Neuronal stem cell (in vitro differentiated cells): ENCODE measurements around the gene DTNB.
A peak's percentile ranks its signal among the peaks of the same experiment; 100 is the strongest.

Experiments used
- DNase-seq: peaks from one replicate; pipeline ENCODE4 v3.0.0-alpha.2; 2013; ENCODE audit warnings: low spot score
- H2AFZ ChIP-seq: one replicate; pipeline ENCODE4 v1.6.1; 2013; ENCODE audit warnings: mild to moderate bottlenecking, low read length, inconsistent platforms
- H2AK5ac ChIP-seq: 2 replicates; pipeline ENCODE4 v1.6.1; 2013; ENCODE audit warnings: low read depth, mild to moderate bottlenecking, inconsistent platforms, low read length, moderate library complexity, mixed read lengths
- H2BK120ac ChIP-seq: 2 replicates; pipeline ENCODE4 v1.6.1; 2013; ENCODE audit warnings: low read depth, mild to moderate bottlenecking, inconsistent platforms, low read length, moderate library complexity, mixed read lengths
- H2BK12ac ChIP-seq: one replicate; pipeline ENCODE4 v1.6.1; 2013; ENCODE audit warnings: low read length, inconsistent platforms
- H2BK15ac ChIP-seq: 2 replicates; pipeline ENCODE4 v1.6.1; 2013; ENCODE audit warnings: mild to moderate bottlenecking, low read length, inconsistent platforms, mixed read lengths
- H2BK5ac ChIP-seq: one replicate; pipeline ENCODE4 v1.6.1; 2013; ENCODE audit warnings: inconsistent platforms, mild to moderate bottlenecking, low read length, moderate library complexity
- H3K14ac ChIP-seq: one replicate; pipeline ENCODE4 v1.6.1; 2013; ENCODE audit warnings: low read length, inconsistent platforms
- H3K18ac ChIP-seq: 2 replicates; pipeline ENCODE4 v1.6.1; 2013; ENCODE audit warnings: low read length, inconsistent platforms
- H3K23ac ChIP-seq: 2 replicates; pipeline ENCODE4 v1.6.1; 2013; ENCODE audit warnings: low read depth, mild to moderate bottlenecking, mixed read lengths, low read length, inconsistent platforms; ENCODE audit not compliant: poor library complexity
- H3K27ac ChIP-seq: replicated peaks from 3 replicates; pipeline ENCODE4 v1.5.1; 2013; ENCODE audit warnings: low read length, inconsistent platforms
- H3K27me3 ChIP-seq, 3 experiments: 2 replicates each; pipeline ENCODE4 v1.6.1; 2013; ENCODE audit warnings: low read length in 3 of 3, mild to moderate bottlenecking in 2 of 3, inconsistent platforms in 1 of 3, low read depth in 1 of 3, mixed read lengths in 1 of 3, moderate library complexity in 1 of 3; ENCODE audit not compliant: control insufficient read depth in 3 of 3, insufficient read depth in 3 of 3
- H3K36me3 ChIP-seq, 2 donors: replicated peaks in 1 of 2; 2 replicates each; pipeline ENCODE4 v1.6.1; 2013; ENCODE audit warnings: low read length in 2 of 2; ENCODE audit not compliant: control insufficient read depth in 2 of 2, insufficient read depth in 2 of 2
- H3K4ac ChIP-seq: 2 replicates; pipeline ENCODE4 v1.6.1; 2013; ENCODE audit warnings: inconsistent platforms, mild to moderate bottlenecking, low read length, moderate library complexity
- H3K4me1 ChIP-seq, 2 donors: 1 replicate in 1 of 2; 2 replicates in 1 of 2; pipeline ENCODE4 v1.6.1; 2013; ENCODE audit warnings: low read length in 2 of 2, low read depth in 1 of 2; ENCODE audit not compliant: control insufficient read depth in 2 of 2, insufficient read depth in 1 of 2
- H3K4me2 ChIP-seq: one replicate; pipeline ENCODE4 v1.6.1; 2013; ENCODE audit warnings: mild to moderate bottlenecking, low read length, inconsistent platforms; ENCODE audit not compliant: insufficient read depth, poor library complexity, severe bottlenecking
- H3K4me3 ChIP-seq, 2 donors: 2 replicates each; pipeline ENCODE4 v1.5.1; 2013; ENCODE audit warnings: low read length in 2 of 2, mild to moderate bottlenecking in 2 of 2, inconsistent platforms in 1 of 2, moderate library complexity in 1 of 2
- H3K79me1 ChIP-seq: one replicate; pipeline ENCODE4 v1.6.1; 2013; ENCODE audit warnings: low read depth, mild to moderate bottlenecking, inconsistent platforms, low read length, moderate library complexity
- H3K9ac ChIP-seq: one replicate; pipeline ENCODE4 v1.6.1; 2013; ENCODE audit warnings: mild to moderate bottlenecking, low read depth, low read length, inconsistent platforms; ENCODE audit not compliant: poor library complexity
- H3K9me3 ChIP-seq, 2 donors: replicated peaks in 1 of 2; 2 replicates each; pipeline versions ENCODE3 to v1.6.1; 2013; ENCODE audit warnings: low read length in 2 of 2, mild to moderate bottlenecking in 2 of 2, inconsistent platforms in 1 of 2, low read depth in 1 of 2, mixed read lengths in 1 of 2, moderate library complexity in 1 of 2; ENCODE audit not compliant: control insufficient read depth in 2 of 2, insufficient read depth in 1 of 2
- H4K8ac ChIP-seq: one replicate; pipeline ENCODE4 v1.6.1; 2013; ENCODE audit warnings: low read depth, mild to moderate bottlenecking, inconsistent platforms, low read length, moderate library complexity
- H4K91ac ChIP-seq: one replicate; pipeline ENCODE4 v1.6.1; 2013; ENCODE audit warnings: low read length, low read depth, mild to moderate bottlenecking, inconsistent platforms; ENCODE audit not compliant: poor library complexity
- WGBS, 2 donors: extraction: QIAGEN DNeasy Blood & Tissue Kit; methylation state at CpG; one replicate each; pipeline ENCODE4 v1.1.7; 2013; ENCODE audit warnings: missing lambda C conversion rate in 2 of 2, mixed read lengths in 1 of 2; ENCODE audit not compliant: insufficient read length in 2 of 2, insufficient replicate concordance in 1 of 2; ENCODE audit errors: extremely low coverage in 2 of 2; 5-methylcytosine and 5-hydroxymethylcytosine counted together

Gene DTNB

DNA sequence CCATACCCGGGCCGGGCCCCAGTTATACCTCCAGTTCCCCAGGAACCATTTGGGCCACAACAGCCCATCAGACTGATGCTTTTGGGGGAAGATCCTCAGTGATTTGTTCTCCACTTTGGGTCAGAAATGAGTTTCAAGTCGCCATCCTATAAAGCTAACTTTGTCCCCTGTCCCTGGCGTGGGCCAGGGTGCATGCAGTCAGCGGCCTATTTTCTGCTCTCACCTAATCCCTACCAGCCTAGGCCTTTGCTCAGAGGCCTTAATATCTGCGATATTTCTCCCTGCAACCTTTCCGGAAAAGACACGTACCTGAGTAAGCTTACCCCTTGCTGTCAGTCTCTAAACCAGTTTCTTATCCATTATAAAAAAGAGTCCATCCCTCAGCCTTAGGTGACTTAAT is 338.9 kb downstream of the DTNB start:
- Histone ChIP-seq H2BK120ac (no peak overlapping the region), H3K4ac (no peak overlapping the region), H2AK5ac (no peak overlapping the region), H2BK15ac (no peak overlapping the region), H3K36me3 (no peaks in the 10 kb centered on the region), H3K9me3 (no peaks in the 10 kb centered on the region), H3K27ac (no peak overlapping the region), H3K4me1 (peaks cover 0 to 5% of the 10 kb centered on the region in 2 donors), H3K79me1 (no peaks in the 10 kb centered on the region), H2BK12ac (no peak overlapping the region), H2AFZ (no peak overlapping the region), H2BK5ac (no peak overlapping the region), H3K14ac (no peak overlapping the region), H3K9ac (no peak overlapping the region), H3K18ac (no peak overlapping the region), H3K4me2 (no peak overlapping the region), H4K8ac (no peak overlapping the region), H4K91ac (no peak overlapping the region), H3K4me3 (no peak overlapping the region), H3K23ac (no peak overlapping the region), H3K27me3 (peaks cover 0 to 19% (median 17%) of the 10 kb centered on the region in 3 experiments)
- no CpG with 5 or more reads among the region's 8 CpGs for WGBS, 2 donors
- no peak for DNase-seq

DNA sequence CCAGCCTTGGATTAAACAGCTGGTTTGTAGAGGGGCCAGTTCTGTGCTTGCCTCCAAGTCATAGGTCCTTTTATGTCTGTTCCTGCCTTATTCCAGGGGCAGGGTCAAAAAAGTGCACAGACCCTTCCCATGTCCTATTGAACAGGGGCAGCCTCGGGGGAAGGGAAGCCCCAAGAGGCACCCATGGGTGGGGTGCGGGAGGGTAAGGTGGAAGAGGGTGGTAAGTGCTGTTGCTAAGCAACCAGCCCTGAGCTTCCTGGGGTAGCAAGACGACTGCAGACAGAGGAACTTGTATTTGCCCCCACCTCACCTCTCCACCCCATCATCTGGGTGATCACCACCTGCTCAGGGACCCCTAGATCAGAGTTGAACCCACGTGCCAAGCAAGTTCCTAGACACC is 339.4 kb downstream of the DTNB start:
- H3K4me2 ChIP-seq = no peak overlapping the region
- no peak overlapping the region for H3K27ac ChIP-seq
- no peak overlapping the region for H4K91ac ChIP-seq
- no peaks in the 10 kb centered on the region for H3K79me1 ChIP-seq
- H3K9me3 ChIP-seq = no peaks in the 10 kb centered on the region
- H2BK15ac ChIP-seq = no peak overlapping the region
- H3K4ac ChIP-seq = no peak overlapping the region
- H3K9ac ChIP-seq = no peak overlapping the region
- H4K8ac ChIP-seq = no peak overlapping the region
- H3K4me1 ChIP-seq = peaks cover 0 to 5% of the 10 kb centered on the region in 2 donors
- H2AK5ac ChIP-seq = no peak overlapping the region
- no peak overlapping the region for H2BK12ac ChIP-seq
- no peaks in the 10 kb centered on the region for H3K36me3 ChIP-seq
- WGBS, 2 donors = no CpG with 5 or more reads among the region's 4 CpGs
- H3K18ac ChIP-seq = no peak overlapping the region
- no peak for DNase-seq
- H2AFZ ChIP-seq = no peak overlapping the region
- no peak overlapping the region for H2BK5ac ChIP-seq
- peaks cover 0 to 14% (median 13%) of the 10 kb centered on the region in 3 experiments for H3K27me3 ChIP-seq
- H3K4me3 ChIP-seq = no peak overlapping the region
- H3K23ac ChIP-seq = no peak overlapping the region
- H3K14ac ChIP-seq = no peak overlapping the region
- no peak overlapping the region for H2BK120ac ChIP-seq

DNA sequence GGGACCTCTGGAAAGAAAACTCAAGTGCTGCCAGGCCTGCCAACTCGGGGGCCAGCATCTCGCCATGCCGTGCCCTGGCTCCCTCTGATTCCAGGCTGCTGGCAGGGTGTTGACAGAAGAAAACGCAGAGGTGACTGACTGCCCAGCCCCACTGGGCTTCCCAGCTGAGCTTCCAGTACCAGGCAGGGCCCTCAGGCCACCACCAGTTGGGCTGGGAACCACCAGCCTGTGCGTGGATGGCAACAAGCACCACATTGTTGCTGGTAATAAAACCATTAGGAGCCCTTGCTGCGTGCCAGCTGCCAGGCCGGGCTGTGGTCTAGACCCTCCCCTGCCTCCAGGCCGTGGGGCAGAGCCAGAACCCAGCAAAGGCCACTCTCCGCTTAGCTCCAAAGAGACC is 340.8 kb downstream of the DTNB start:
- Histone ChIP-seq H2AK5ac (no peak overlapping the region), H3K27ac (no peak overlapping the region), H3K36me3 (no peaks in the 10 kb centered on the region), H3K9me3 (no peaks in the 10 kb centered on the region), H3K27me3 (peaks cover 0 to 6% (median 0%) of the 10 kb centered on the region in 3 experiments), H2BK12ac (no peak overlapping the region), H3K18ac (peak overlapping the region; percentile 65), H3K9ac (no peak overlapping the region), H3K23ac (peak overlapping the region; percentile 33), H3K4ac (peak overlapping the region; percentile 54), H3K4me1 (peaks cover 2 to 5% of the 10 kb centered on the region in 2 donors), H3K4me2 (no peak overlapping the region), H4K91ac (no peak overlapping the region), H3K79me1 (no peaks in the 10 kb centered on the region), H2BK15ac (no peak overlapping the region), H2AFZ (no peak overlapping the region), H3K14ac (peak overlapping the region; percentile 60), H2BK120ac (no peak overlapping the region), H3K4me3 (no peak overlapping the region), H4K8ac (no peak overlapping the region), H2BK5ac (no peak overlapping the region)
- WGBS, 2 donors = no CpG with 5 or more reads among the region's 9 CpGs
- no peak for DNase-seq

DNA sequence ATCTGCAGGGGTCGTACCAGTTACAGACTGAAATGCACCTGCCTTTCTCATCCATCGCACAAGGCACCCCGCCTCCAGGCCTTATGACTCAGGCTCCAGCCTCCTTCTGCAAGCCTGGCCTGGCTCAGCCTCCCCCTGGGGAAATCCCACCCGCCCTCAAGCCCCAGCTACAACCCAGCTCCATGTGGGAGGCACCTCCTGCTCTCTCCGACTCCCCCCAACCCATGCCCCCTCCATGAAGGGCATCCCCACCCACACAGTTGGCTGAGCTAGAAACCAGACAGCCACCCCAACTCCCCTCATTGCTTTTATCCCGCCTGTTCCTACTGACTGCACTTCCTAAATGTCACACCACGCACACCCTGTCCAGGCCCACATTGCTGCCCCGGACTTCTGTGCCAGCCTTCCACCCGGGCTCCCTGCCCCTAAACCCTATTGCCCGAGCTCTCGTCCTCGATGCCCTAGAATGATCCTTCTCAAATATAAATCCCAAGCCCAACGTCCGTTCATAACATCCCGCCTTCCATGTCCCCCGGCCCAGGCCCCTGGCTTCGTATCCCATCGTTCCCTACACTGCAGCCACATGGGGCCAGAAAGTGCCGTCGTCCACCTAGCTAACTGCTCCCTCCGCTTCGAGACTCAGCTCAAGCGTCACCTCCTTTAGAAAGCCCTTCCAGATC is 341.6 kb downstream of the DTNB start:
- H4K8ac ChIP-seq = no peak overlapping the region
- no peak overlapping the region for H2AK5ac ChIP-seq
- H3K4me2 ChIP-seq = no peak overlapping the region
- no peak overlapping the region for H2BK5ac ChIP-seq
- H3K79me1 ChIP-seq = no peaks in the 10 kb centered on the region
- no peak for DNase-seq
- peaks cover 2 to 4% of the 10 kb centered on the region in 2 donors for H3K9me3 ChIP-seq
- H3K4me1 ChIP-seq = peaks cover 2 to 4% of the 10 kb centered on the region in 2 donors
- H3K9ac ChIP-seq = no peak overlapping the region
- H3K18ac ChIP-seq = peak overlapping the region; percentile 44
- H2BK12ac ChIP-seq = no peak overlapping the region
- no peak overlapping the region for H4K91ac ChIP-seq
- no peak overlapping the region for H2BK15ac ChIP-seq
- H2AFZ ChIP-seq = no peak overlapping the region
- WGBS, 2 donors = no CpG with 5 or more reads among the region's 23 CpGs
- H3K27ac ChIP-seq = no peak overlapping the region
- no peak overlapping the region for H3K14ac ChIP-seq
- no peak overlapping the region for H3K23ac ChIP-seq
- H2BK120ac ChIP-seq = no peak overlapping the region
- no peaks in the 10 kb centered on the region for H3K36me3 ChIP-seq
- no peak overlapping the region for H3K4me3 ChIP-seq
- peaks cover 0 to 3% (median 0%) of the 10 kb centered on the region in 3 experiments for H3K27me3 ChIP-seq
- H3K4ac ChIP-seq = no peak overlapping the region
